Measurements from ENCODE around the gene MAPK14. TPM values are rescaled to one million over a fixed set of nuclear protein-coding genes. Genes with fewer than 3 reads are reported as not detected.

Gene MAPK14
- total and polyA plus RNA-seq, 2 donors (not counting 3 experiments of a cell fraction or from before 2014, with no cell fraction given), result 33.3 to 54.1 TPM

DNA sequence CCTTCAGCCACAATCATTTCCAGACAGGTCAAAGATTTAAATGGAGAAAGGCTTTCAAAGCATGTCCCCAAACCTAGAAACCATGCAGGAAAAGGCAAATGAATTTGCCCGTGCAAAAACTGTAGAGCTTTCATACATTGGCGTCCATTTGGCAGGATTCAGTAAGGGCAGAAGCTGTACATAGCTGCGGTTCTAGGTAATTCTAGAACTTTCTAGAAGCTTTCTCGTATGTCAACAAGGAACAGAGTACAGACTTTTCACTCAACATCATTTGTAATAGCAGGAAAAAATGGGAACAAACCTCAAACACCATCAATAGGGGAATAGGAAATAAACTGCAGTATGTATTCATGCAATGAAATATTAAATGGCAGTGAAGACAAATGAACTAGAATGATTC, 91.6 kb downstream of the MAPK14 start:
- Histone ChIP-seq H3K9me3 (replicated peaks; ENCODE audit: control insufficient read depth, insufficient read depth, low read length) (no peaks in the 10 kb centered on the region), H3K27ac (ENCODE audit: insufficient read depth, low read depth, low read length) (no peak overlapping the region), H3K36me3 (ENCODE audit: control insufficient read depth in 2 of 2, extremely low read depth in 1 of 2, insufficient read depth in 2 of 2, low read length in 2 of 2) (no peaks in the 10 kb centered on the region), H2AFZ (ENCODE audit: low read depth, low read length) (no peak overlapping the region), H3K9me1 (replicated peaks; ENCODE audit: control insufficient read depth, extremely low read depth, insufficient read depth, low read length) (no peaks in the 10 kb centered on the region), H3K4me1 (ENCODE audit: control insufficient read depth, extremely low read depth, insufficient read depth, low read length) (peaks cover 15% of the 10 kb centered on the region), H3K9ac (replicated peaks; ENCODE audit: extremely low read depth, insufficient read depth, low read length) (no peak overlapping the region), H3K4me3 (replicated peaks in 1 of 3; ENCODE audit: insufficient read depth in 1 of 3, low read depth in 1 of 3, low read length in 3 of 3) (no peak overlapping the region), H3K79me2 (ENCODE audit: control insufficient read depth, insufficient read depth, low read length) (no peaks in the 10 kb centered on the region), H4K20me1 (replicated peaks; ENCODE audit: control insufficient read depth, extremely low read depth, insufficient read depth, low read length) (no peaks in the 10 kb centered on the region), H3K27me3 (ENCODE audit: control insufficient read depth in 2 of 2, insufficient read depth in 2 of 2, low read length in 2 of 2) (no peaks in the 10 kb centered on the region), H3K4me2 (ENCODE audit: insufficient read depth, low read length) (no peak overlapping the region)
- intact Hi-C loops (cut with micrococcal nuclease), result no loop called here
- no TSS peak for BruUV-seq (replicated peaks)
- ChIA-PET CTCF (interaction anchor here (0.7 to 1.3 kb wide), 2 partner anchors 222 to 359 kb away, joined by 3 read pairs; no protein-coding TSS in a partner anchor), POLR2A (no interaction called here)
- no peak for FAIRE-seq
- DNase-seq (ENCODE audit: low read depth, low spot score), result no peak
- TF ChIP-seq, protein P1, sequence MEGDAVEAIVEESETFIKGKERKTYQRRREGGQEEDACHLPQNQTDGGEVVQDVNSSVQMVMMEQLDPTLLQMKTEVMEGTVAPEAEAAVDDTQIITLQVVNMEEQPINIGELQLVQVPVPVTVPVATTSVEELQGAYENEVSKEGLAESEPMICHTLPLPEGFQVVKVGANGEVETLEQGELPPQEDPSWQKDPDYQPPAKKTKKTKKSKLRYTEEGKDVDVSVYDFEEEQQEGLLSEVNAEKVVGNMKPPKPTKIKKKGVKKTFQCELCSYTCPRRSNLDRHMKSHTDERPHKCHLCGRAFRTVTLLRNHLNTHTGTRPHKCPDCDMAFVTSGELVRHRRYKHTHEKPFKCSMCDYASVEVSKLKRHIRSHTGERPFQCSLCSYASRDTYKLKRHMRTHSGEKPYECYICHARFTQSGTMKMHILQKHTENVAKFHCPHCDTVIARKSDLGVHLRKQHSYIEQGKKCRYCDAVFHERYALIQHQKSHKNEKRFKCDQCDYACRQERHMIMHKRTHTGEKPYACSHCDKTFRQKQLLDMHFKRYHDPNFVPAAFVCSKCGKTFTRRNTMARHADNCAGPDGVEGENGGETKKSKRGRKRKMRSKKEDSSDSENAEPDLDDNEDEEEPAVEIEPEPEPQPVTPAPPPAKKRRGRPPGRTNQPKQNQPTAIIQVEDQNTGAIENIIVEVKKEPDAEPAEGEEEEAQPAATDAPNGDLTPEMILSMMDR (IDR thresholded peaks at IDR 0.05; ENCODE audit: extremely low read depth in 1 of 2, insufficient read depth in 1 of 2, low read depth in 1 of 2, low read length in 2 of 2), result no peak
- TF ChIP-seq POLR2A (IDR thresholded peaks at IDR 0.05; ENCODE audit: low read depth, low read length) (no peak), POLR2AphosphoS5 (IDR thresholded peaks at IDR 0.05; ENCODE audit: insufficient read depth, low read depth, low read length) (no peak), MYC (IDR thresholded peaks at IDR 0.05; ENCODE audit: low read depth, low read length) (no peak), EZH2 (IDR thresholded peaks at IDR 0.05; ENCODE audit: borderline replicate concordance, low read depth, low read length, severe bottlenecking) (no peak), GATA2 (IDR thresholded peaks at IDR 0.05; ENCODE audit: insufficient read depth, insufficient read length, low read depth, low read length) (no peak), JUN (IDR thresholded peaks at IDR 0.05; ENCODE audit: borderline replicate concordance, insufficient read depth, insufficient read length, low read depth) (no peak), FOS (IDR thresholded peaks at IDR 0.05; ENCODE audit: borderline replicate concordance, insufficient read depth, low read length) (no peak)
- TF ChIP-seq, protein P2, sequence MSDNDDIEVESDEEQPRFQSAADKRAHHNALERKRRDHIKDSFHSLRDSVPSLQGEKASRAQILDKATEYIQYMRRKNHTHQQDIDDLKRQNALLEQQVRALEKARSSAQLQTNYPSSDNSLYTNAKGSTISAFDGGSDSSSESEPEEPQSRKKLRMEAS (IDR thresholded peaks at IDR 0.05; ENCODE audit: insufficient read depth, insufficient read length), result no peak
- dilution Hi-C loops (cut with MboI; ENCODE audit: extremely low pct_ligation_motif_present, low sequenced_read_pairs), result no loop called here
